Activated CD4-positive, alpha-beta memory T cell treated with anti-CD3 and anti-CD28 coated beads, Interleukin-2, amount 10 ng/mL, durations not matched to agents 7 days and 5 days (primary cell): Measurements from ENCODE around the gene SEBOX. TPM values are rescaled to one million over a fixed set of nuclear protein-coding genes. Genes with fewer than 3 reads are reported as not detected.

Experiments used
- CTCF ChIA-PET: fragments of 350-600 bp; sonication (Branson Sonifier 250); formaldehyde crosslinking; loops from one replicate; lab custom pipeline; 2021; ENCODE audit warnings: antibody characterized with exemption, inconsistent platforms; lab: Charles Lee
- POLR2A ChIA-PET: fragments of 350-600 bp; sonication (Branson Sonifier 250); formaldehyde crosslinking; loops from one replicate; lab custom pipeline; 2021; ENCODE audit warnings: antibody characterized with exemption; lab: Charles Lee
- DNase-seq: peaks from one replicate; pipeline ENCODE4 v3.0.0-alpha.2; 2020
- H3K27ac Mint-ChIP-seq: one replicate; pipeline ENCODE4 v1.8.0; 2021; ENCODE audit warnings: mild to moderate bottlenecking, mixed read lengths
- H3K27me3 Mint-ChIP-seq: one replicate; pipeline ENCODE4 v1.8.0; 2021; ENCODE audit warnings: mixed read lengths
- H3K36me3 Mint-ChIP-seq: one replicate; pipeline ENCODE4 v1.8.0; 2021; ENCODE audit warnings: low read depth, mixed read lengths
- H3K4me1 Mint-ChIP-seq: one replicate; pipeline ENCODE4 v1.8.0; 2021; ENCODE audit warnings: mixed read lengths
- H3K4me3 Mint-ChIP-seq: one replicate; pipeline ENCODE4 v1.8.0; 2021; ENCODE audit warnings: mild to moderate bottlenecking, mixed read lengths
- H3K9me3 Mint-ChIP-seq: one replicate; pipeline ENCODE4 v1.8.0; 2021; ENCODE audit warnings: mixed read lengths
- total RNA-seq, 2 experiments: library from RNA; stranded (reverse); gene quantifications; one replicate each; pipeline ENCODE4 v1.2.3, GENCODE V29; 2021

SEBOX gene
- total RNA-seq, 2 experiments from 2014 or later, result not detected

- no peak overlapping the region for H3K27ac Mint-ChIP-seq
- ChIA-PET CTCF (no interaction called here), POLR2A (no interaction called here)
- DNase-seq, result no peak
- H3K4me1 Mint-ChIP-seq, result peaks cover 11% of the 10 kb centered on the region
- H3K9me3 Mint-ChIP-seq, result no peaks in the 10 kb centered on the region
- no peak overlapping the region for H3K4me3 Mint-ChIP-seq
- H3K27me3 Mint-ChIP-seq, result no peaks in the 10 kb centered on the region
- peaks cover 39% of the 10 kb centered on the region for H3K36me3 Mint-ChIP-seq
These were observed 25.6 kb upstream of the SEBOX start for GRCh38 chr17:28390563-28390962.

GRCh38 chr17:28390141-28390540 is 25.1 kb upstream of the SEBOX start:
- H3K4me1 Mint-ChIP-seq, result peaks cover 15% of the 10 kb centered on the region
- no peak overlapping the region for H3K27ac Mint-ChIP-seq
- no peak for DNase-seq
- ChIA-PET POLR2A (no interaction called here), CTCF (no interaction called here)
- no peaks in the 10 kb centered on the region for H3K27me3 Mint-ChIP-seq
- no peaks in the 10 kb centered on the region for H3K9me3 Mint-ChIP-seq
- H3K36me3 Mint-ChIP-seq, result peaks cover 38% of the 10 kb centered on the region
- no peak overlapping the region for H3K4me3 Mint-ChIP-seq

- POLR2A ChIA-PET, result interaction anchor here (1.3 kb wide), 1 partner anchor 13 kb away, joined by 4 read pairs; no protein-coding TSS in a partner anchor
- Mint-ChIP-seq H3K4me1 (peaks cover 29% of the 10 kb centered on the region), H3K36me3 (peaks cover 37% of the 10 kb centered on the region), H3K9me3 (no peaks in the 10 kb centered on the region), H3K27ac (no peak overlapping the region), H3K4me3 (no peak overlapping the region), H3K27me3 (no peaks in the 10 kb centered on the region)
- CTCF ChIA-PET, result no interaction called here
- DNase-seq, result no peak
These were observed 23.1 kb upstream of the SEBOX start for GRCh38 chr17:28388106-28388505.

DNA sequence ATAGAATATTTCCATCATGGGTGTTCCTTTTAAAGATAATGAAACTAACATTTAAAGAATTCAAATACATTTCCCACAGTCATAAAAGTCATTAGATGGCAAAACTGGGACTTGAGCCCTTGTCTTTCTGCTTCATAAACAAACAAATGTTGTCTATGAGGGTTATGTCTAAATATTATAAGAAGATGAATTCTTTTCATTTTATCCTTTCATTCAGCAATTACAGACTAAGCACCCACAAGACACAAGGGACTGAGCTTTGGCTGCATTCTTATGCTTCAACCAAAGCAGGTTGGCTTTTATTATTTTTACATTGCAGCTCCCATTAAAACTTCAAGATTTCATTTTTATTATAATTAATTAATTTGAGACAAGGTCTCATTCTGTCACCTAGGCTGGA is 21.4 kb upstream of the SEBOX start:
- peak overlapping the region; percentile 10 for H3K4me3 Mint-ChIP-seq
- peaks cover 31% of the 10 kb centered on the region for H3K4me1 Mint-ChIP-seq
- POLR2A ChIA-PET, result interaction anchor here (1.0 to 4.4 kb wide), 2 partner anchors 28 to 29 kb away, joined by 4 to 36 read pairs; partner anchors contain the start of gene POLDIP2
- H3K36me3 Mint-ChIP-seq, result peaks cover 33% of the 10 kb centered on the region
- H3K27me3 Mint-ChIP-seq, result no peaks in the 10 kb centered on the region
- no peaks in the 10 kb centered on the region for H3K9me3 Mint-ChIP-seq
- H3K27ac Mint-ChIP-seq, result no peak overlapping the region
- no peak for DNase-seq
- CTCF ChIA-PET, result no interaction called here

DNA sequence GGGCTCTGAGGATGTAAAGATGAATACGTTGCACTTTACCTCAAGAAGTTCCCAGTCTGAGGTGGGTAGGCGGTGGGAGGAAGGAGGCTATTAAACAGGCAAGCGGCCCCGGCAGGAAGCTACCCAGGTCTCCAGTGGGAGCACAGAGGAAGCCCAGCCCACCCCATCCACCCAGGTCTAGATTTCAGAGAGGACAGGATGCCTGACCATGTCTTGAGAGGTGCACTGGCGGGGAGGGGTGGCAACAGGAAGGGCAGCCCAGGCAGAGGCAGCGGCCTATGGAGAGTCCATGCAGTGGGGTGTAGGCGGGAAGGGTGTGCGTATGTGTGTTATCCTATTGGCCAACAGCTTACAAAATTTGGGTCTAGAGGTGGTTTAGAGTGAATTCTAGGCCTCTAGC is 20.4 kb upstream of the SEBOX start:
- Mint-ChIP-seq H3K4me3 (peak overlapping the region; percentile 86), H3K27me3 (no peaks in the 10 kb centered on the region), H3K36me3 (peaks cover 26% of the 10 kb centered on the region), H3K4me1 (peaks cover 32% of the 10 kb centered on the region), H3K9me3 (no peaks in the 10 kb centered on the region), H3K27ac (peak overlapping the region; percentile 56)
- ChIA-PET POLR2A (interaction anchor here (1.2 to 4.4 kb wide), 9 partner anchors 9 to 214 kb away, joined by 3 to 43 read pairs (median 7); partner anchors contain the start of genes IFT20, POLDIP2, SARM1 and TMEM97), CTCF (interaction anchor here (1.5 to 2.7 kb wide), 2 partner anchors 16 to 31 kb away, joined by 3 to 12 read pairs; no protein-coding TSS in a partner anchor)
- peak; percentile 24 for DNase-seq

- Mint-ChIP-seq H3K27ac (peak overlapping the region; percentile 78), H3K4me3 (peak overlapping the region; percentile 86), H3K9me3 (no peaks in the 10 kb centered on the region), H3K36me3 (peaks cover 22% of the 10 kb centered on the region), H3K4me1 (peaks cover 32% of the 10 kb centered on the region), H3K27me3 (no peaks in the 10 kb centered on the region)
- peak; percentile 24 for DNase-seq
- ChIA-PET CTCF (interaction anchor here (1.5 to 2.7 kb wide), 2 partner anchors 16 to 31 kb away, joined by 3 to 12 read pairs; no protein-coding TSS in a partner anchor), POLR2A (interaction anchor here (1.2 to 4.4 kb wide), 10 partner anchors 9 to 215 kb away, joined by 3 to 43 read pairs (median 7); partner anchors contain the start of genes IFT20, PIGS, POLDIP2 and SARM1)
These were observed 20.0 kb upstream of the SEBOX start for GRCh38 chr17:28385037-28385400.

- CTCF ChIA-PET, result interaction anchor here (0.5 to 2.7 kb wide), 5 partner anchors 13 to 156 kb away, joined by 3 to 12 read pairs (median 3); partner anchors contain the start of gene SARM1
- Mint-ChIP-seq H3K4me3 (peak overlapping the region; percentile 86), H3K36me3 (peaks cover 17% of the 10 kb centered on the region), H3K27ac (peak overlapping the region; percentile 78), H3K27me3 (no peaks in the 10 kb centered on the region), H3K9me3 (no peaks in the 10 kb centered on the region), H3K4me1 (peaks cover 32% of the 10 kb centered on the region)
- peak; percentile 80 for DNase-seq
- POLR2A ChIA-PET, result interaction anchor here (0.6 to 4.4 kb wide), 10 partner anchors 10 to 215 kb away, joined by 3 to 43 read pairs (median 7); partner anchors contain the start of genes IFT20, PIGS, POLDIP2 and SARM1
These were observed 19.5 kb upstream of the SEBOX start for GRCh38 chr17:28384281-28385036.

DNA sequence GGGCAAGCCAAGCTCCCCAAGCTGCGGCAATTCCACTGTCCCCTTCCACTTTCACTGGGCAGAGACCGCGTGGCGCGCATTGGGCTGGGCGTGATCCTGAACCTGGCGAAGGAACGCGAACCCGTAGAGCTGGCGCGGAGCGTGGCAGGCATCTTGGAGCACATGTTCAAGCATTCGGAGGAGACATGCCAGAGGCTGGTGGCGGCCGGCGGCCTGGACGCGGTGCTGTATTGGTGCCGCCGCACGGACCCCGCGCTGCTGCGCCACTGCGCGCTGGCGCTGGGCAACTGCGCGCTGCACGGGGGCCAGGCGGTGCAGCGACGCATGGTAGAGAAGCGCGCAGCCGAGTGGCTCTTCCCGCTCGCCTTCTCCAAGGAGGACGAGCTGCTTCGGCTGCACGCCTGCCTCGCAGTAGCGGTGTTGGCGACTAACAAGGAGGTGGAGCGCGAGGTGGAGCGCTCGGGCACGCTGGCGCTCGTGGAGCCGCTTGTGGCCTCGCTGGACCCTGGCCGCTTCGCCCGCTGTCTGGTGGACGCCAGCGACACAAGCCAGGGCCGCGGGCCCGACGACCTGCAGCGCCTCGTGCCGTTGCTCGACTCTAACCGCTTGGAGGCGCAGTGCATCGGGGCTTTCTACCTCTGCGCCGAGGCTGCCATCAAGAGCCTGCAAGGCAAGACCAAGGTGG is 16.3 kb upstream of the SEBOX start:
- peak; percentile 40 for DNase-seq
- POLR2A ChIA-PET, result interaction anchor here (2.0 kb wide), 2 partner anchors 10 to 18 kb away, joined by 4 to 8 read pairs; partner anchors contain the start of genes SARM1 and VTN
- Mint-ChIP-seq H3K4me1 (peaks cover 29% of the 10 kb centered on the region), H3K27ac (no peak overlapping the region), H3K36me3 (peaks cover 6% of the 10 kb centered on the region), H3K4me3 (no peak overlapping the region), H3K9me3 (no peaks in the 10 kb centered on the region), H3K27me3 (no peaks in the 10 kb centered on the region)
- CTCF ChIA-PET, result interaction anchor here (1.4 to 2.1 kb wide), 2 partner anchors 10 to 35 kb away, joined by 4 to 7 read pairs; partner anchors contain the start of gene SARM1

- no peak for DNase-seq
- Mint-ChIP-seq H3K4me3 (no peak overlapping the region), H3K27ac (no peak overlapping the region), H3K4me1 (peaks cover 20% of the 10 kb centered on the region), H3K36me3 (peaks cover 6% of the 10 kb centered on the region), H3K27me3 (no peaks in the 10 kb centered on the region), H3K9me3 (no peaks in the 10 kb centered on the region)
- CTCF ChIA-PET, result interaction anchor here (1.3 kb wide), 1 partner anchor 36 kb away, joined by 3 read pairs; no protein-coding TSS in a partner anchor
- POLR2A ChIA-PET, result interaction anchor here (2.0 kb wide), 2 partner anchors 9 to 17 kb away, joined by 4 to 8 read pairs; partner anchors contain the start of genes SARM1 and VTN
These were observed 15.1 kb upstream of the SEBOX start for GRCh38 chr17:28379814-28380801.

GRCh38 chr17:28372945-28373274 is 7.9 kb upstream of the SEBOX start:
- ChIA-PET CTCF (interaction anchor here (1.3 kb wide), 1 partner anchor 14 kb away, joined by 4 read pairs; no protein-coding TSS in a partner anchor), POLR2A (interaction anchor here (5.7 to 7.6 kb wide), 2 partner anchors 11 to 15 kb away, joined by 43 to 80 read pairs; partner anchors contain the start of gene POLDIP2)
- Mint-ChIP-seq H3K4me1 (peaks cover 23% of the 10 kb centered on the region), H3K27me3 (no peaks in the 10 kb centered on the region), H3K4me3 (peak overlapping the region; percentile 71), H3K27ac (peak overlapping the region; percentile 16), H3K9me3 (no peaks in the 10 kb centered on the region), H3K36me3 (no peaks in the 10 kb centered on the region)
- DNase-seq, result no peak

DNA sequence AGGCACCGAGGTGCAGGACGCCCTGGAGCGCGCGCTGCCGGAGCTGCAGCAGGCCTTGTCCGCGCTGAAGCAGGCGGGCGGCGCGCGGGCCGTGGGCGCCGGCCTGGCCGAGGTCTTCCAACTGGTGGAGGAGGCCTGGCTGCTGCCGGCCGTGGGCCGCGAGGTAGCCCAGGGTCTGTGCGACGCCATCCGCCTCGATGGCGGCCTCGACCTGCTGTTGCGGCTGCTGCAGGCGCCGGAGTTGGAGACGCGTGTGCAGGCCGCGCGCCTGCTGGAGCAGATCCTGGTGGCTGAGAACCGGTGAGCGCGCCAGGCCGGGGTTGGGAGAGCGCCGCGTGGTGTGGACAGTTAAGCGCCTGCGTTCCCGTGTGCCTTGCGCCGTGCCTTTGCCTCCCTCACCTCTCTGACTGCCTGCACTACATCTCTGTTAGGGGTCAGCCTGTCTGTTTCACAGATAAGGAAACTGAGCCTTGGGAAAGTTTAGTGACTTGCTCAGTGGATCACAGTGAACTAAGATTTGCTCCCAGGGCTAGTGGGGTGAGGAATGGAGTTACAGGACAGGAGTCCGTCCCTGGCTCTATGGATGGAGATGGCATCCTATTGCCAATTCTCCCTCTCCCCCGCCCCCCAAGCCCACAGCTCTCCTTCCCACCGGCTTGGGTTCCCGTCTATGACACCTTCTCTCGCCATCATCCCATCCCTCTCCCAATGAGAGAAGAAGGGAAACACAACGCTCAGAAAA is 7.4 kb upstream of the SEBOX start:
- ChIA-PET POLR2A (interaction anchor here (2.7 to 7.6 kb wide), 4 partner anchors 8 to 37 kb away, joined by 8 to 80 read pairs (median 30); partner anchors contain the start of genes IFT20, POLDIP2 and TNFAIP1), CTCF (interaction anchor here (1.1 to 1.3 kb wide), 3 partner anchors 11 to 18 kb away, joined by 3 to 4 read pairs (median 4); no protein-coding TSS in a partner anchor)
- Mint-ChIP-seq H3K27ac (peak overlapping the region; percentile 16), H3K27me3 (no peaks in the 10 kb centered on the region), H3K4me3 (peak overlapping the region; percentile 71), H3K9me3 (no peaks in the 10 kb centered on the region), H3K36me3 (no peaks in the 10 kb centered on the region), H3K4me1 (peaks cover 23% of the 10 kb centered on the region)
- peak; percentile 34 for DNase-seq
